A549 (cell line): ENCODE results near the gene CDK19. TPM values are rescaled to one million over a fixed set of nuclear protein-coding genes. Genes with fewer than 3 reads are reported as not detected.

ENCODE experiments used
- ATAC-seq, 2 experiments: fragments of 200-7000 bp in 1 of 2; fragments of >200 bp in 1 of 2; cut with Nextera tagmentation in 1 of 2; cut with Tn5 transposase in 1 of 2; 3 replicates each; pipeline versions ENCODE4 v1.8.0 to v1.9.1; 2018 to 2020; ENCODE audit warnings: mild to moderate bottlenecking in 1 of 2, moderate library complexity in 1 of 2
- CTCF ChIA-PET: fragments of 300-600 bp; sonication (Branson Sonifier 250); formaldehyde crosslinking; extraction: SDS; loops from one replicate; lab custom pipeline; 2021; ENCODE audit warnings: antibody characterized with exemption, inconsistent platforms; lab: Yijun Ruan, JAX
- POLR2A ChIA-PET: fragments of 350-600 bp; formaldehyde crosslinking; extraction: SDS; loops from one replicate; lab custom pipeline; 2021; ENCODE audit warnings: antibody characterized with exemption, inconsistent platforms; lab: Yijun Ruan, JAX
- DNase-seq, 2 experiments: peaks; one replicate each; pipeline versions ENCODE4 v3.0.0 to v3.0.0-alpha.2; 2011 to 2016; ENCODE audit warnings: low read depth in 1 of 2, low spot score in 1 of 2
- FAIRE-seq: peaks from 2 replicates; lab custom pipeline; 2011; peaks lifted over from hg19 to GRCh38; lab: Jason Lieb, UNC
- H3K27ac ChIP-seq, 2 experiments: fragments of >200 bp; sonication (Bioruptor Twin); formaldehyde crosslinking; 3 replicates each; pipeline ENCODE4 v1.5.1; 2016 to 2017
- H3K4me1 ChIP-seq: fragments of >200 bp; sonication (Bioruptor Twin); formaldehyde crosslinking; 3 replicates; pipeline ENCODE4 v1.6.1; 2016
- H3K4me2 ChIP-seq: fragments of >200 bp; sonication (Bioruptor Twin); formaldehyde crosslinking; 3 replicates; pipeline ENCODE4 v1.6.1; 2016
- H3K4me3 ChIP-seq: fragments of >200 bp; sonication (Bioruptor Twin); formaldehyde crosslinking; 3 replicates; pipeline ENCODE4 v1.5.1; 2016
- H3K9me3 ChIP-seq: fragments of >200 bp; sonication (Bioruptor Twin); formaldehyde crosslinking; 3 replicates; pipeline ENCODE4 v1.6.1; 2016
- EHMT2 ChIP-seq: fragments of 200-600 bp; sonication (generic); IDR thresholded peaks from 2 replicates; pipeline ENCODE4 v1.6.1; 2016; ENCODE audit warnings: antibody characterized with exemption, low read depth, mild to moderate bottlenecking, moderate library complexity
- ESRRA ChIP-seq: fragments of 150-350 bp; IDR thresholded peaks from 2 replicates; pipeline ENCODE4 v1.6.1; 2014; ENCODE audit warnings: mild to moderate bottlenecking, low read length, borderline replicate concordance
- FOSL2 ChIP-seq, 2 experiments: fragments of 450-650 bp in 1 of 2; fragments of >200 bp in 1 of 2; sonication (Bioruptor Twin) in 1 of 2; formaldehyde crosslinking; IDR thresholded peaks; 2 replicates each; pipeline versions ENCODE4 v1.5.0 to v1.6.1; 2016 to 2020; ENCODE audit warnings: mild to moderate bottlenecking in 1 of 2, moderate library complexity in 1 of 2
- HMGXB4 ChIP-seq: fragments of 250-450 bp; sonication (Bioruptor Pico); IDR thresholded peaks from 2 replicates; pipeline ENCODE4 v1.5.0; 2021; ENCODE audit warnings: mild to moderate bottlenecking, moderate library complexity, borderline replicate concordance
- HOXB13 ChIP-seq: fragments of 250-450 bp; sonication (Bioruptor Pico); IDR thresholded peaks from 2 replicates; pipeline ENCODE4 v1.5.0; 2020; ENCODE audit warnings: low read depth, mild to moderate bottlenecking, moderate library complexity
- HOXB5 ChIP-seq: fragments of 250-450 bp; sonication (Bioruptor Pico); IDR thresholded peaks from 2 replicates; pipeline ENCODE4 v1.5.0; 2020; ENCODE audit warnings: mild to moderate bottlenecking, moderate library complexity
- KDM5A ChIP-seq: fragments of 200-600 bp; sonication (generic); IDR thresholded peaks from 2 replicates; pipeline ENCODE4 v1.6.1; 2016; ENCODE audit warnings: antibody characterized with exemption, mild to moderate bottlenecking
- NFE2L2 ChIP-seq: fragments of 150-350 bp; conservative IDR thresholded peaks from 2 replicates; pipeline ENCODE4 v1.6.1; 2014; ENCODE audit warnings: low read length
- RAD21 ChIP-seq, 2 experiments: fragments of >200 bp in 1 of 2; sonication (Bioruptor Twin) in 1 of 2; formaldehyde crosslinking in 1 of 2; IDR thresholded peaks in 1 of 2; conservative IDR thresholded peaks in 1 of 2; 2 replicates in 1 of 2; 3 replicates in 1 of 2; pipeline ENCODE4 v1.6.1; 2012 to 2018; ENCODE audit warnings: inconsistent platforms in 1 of 2
- SMC3 ChIP-seq: fragments of >200 bp; sonication (Bioruptor Twin); formaldehyde crosslinking; IDR thresholded peaks from 3 replicates; pipeline ENCODE4 v1.6.1; 2018; ENCODE audit warnings: inconsistent platforms
- ZC3H11A ChIP-seq: fragments of 450-650 bp; IDR thresholded peaks from 2 replicates; pipeline ENCODE4 v1.6.1; 2014; ENCODE audit warnings: antibody characterized with exemption, mild to moderate bottlenecking
- WGBS: methylation state at CpG from one replicate; pipeline ENCODE4 v1.1.6; 2017; ENCODE audit errors: missing lambda C conversion rate; 5-methylcytosine and 5-hydroxymethylcytosine counted together
- polyA plus RNA-seq, 4 experiments: library from polyadenylated mRNA; depleted of rRNA in 3 of 4; stranded (reverse); fragments of >200 nt; fragmentation: RNase III in 1 of 4; extraction: RNeasy Plus Mini Kit Qiagen cat#74134 plus additional on column Dnase treatment in 1 of 4; gene quantifications; 2 replicates in 3 of 4; 3 replicates in 1 of 4; pipeline ENCODE4 v1.2.3, GENCODE V29; 2011 to 2017
- TF ChIP-seq, protein P1 (sequence below): fragments of 450-650 bp; IDR thresholded peaks from 2 replicates; pipeline ENCODE4 v1.6.1; 2014; ENCODE audit warnings: antibody characterized with exemption
- TF ChIP-seq, protein P2 (sequence below): fragments of >200 bp; sonication (Bioruptor Twin); formaldehyde crosslinking; IDR thresholded peaks from 3 replicates; pipeline ENCODE4 v1.5.1; 2016

Gene CDK19
- polyA plus RNA-seq, 2 of the 4 experiments (the other 2 are of a cell fraction): 7.1 to 18.6 TPM

DNA sequence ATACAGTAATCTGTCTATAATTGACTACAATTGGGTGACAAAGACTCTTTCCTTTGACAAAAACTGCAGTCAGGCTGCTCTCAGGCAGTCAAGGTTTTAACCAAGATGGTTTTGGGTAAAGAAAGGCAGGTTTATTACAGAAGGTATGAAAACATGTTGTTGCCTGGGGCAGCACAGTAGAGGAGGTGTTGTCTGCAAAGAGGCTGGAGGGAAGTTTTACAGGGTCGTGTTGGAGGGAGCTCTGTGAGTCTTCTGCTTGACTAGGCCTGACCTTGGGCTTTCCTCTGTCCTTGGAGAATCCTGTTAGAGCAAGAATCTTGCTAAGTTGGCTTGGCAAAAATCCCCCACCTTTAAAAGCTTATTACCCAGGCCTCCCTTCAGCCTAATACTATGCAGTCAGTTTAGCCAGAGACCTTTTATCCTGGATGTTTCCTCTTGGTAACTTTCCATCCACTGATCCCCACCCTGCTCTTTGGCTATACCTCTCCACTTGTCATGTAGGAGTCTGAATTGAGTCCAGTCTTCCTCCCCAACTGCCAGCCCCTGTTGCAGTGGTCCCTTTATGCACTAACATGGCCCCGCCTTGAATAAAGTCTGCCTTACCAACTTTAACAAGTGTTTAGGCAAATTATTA, 195.9 kb downstream of the CDK19 start:
- TF ChIP-seq ZC3H11A: no peak
- CTCF ChIA-PET: interaction anchor here (0.6 to 1.4 kb wide), 6 partner anchors 41 to 379 kb away, joined by 3 to 6 read pairs (median 4); no protein-coding TSS in a partner anchor
- H3K4me3 ChIP-seq: no peak overlapping the region
- WGBS: 71% methylated on average over 2 of the region's 2 CpGs
- no peak for DNase-seq
- H3K4me1 ChIP-seq: 0 out of 3 replicates have a peak, but pooled peaks cover 8% of the 10 kb centered on the region
- POLR2A ChIA-PET: interaction anchor here (0.6 kb wide), 1 partner anchor 22 kb away, joined by 3 read pairs; no protein-coding TSS in a partner anchor
- FAIRE-seq: no peak
- 0 out of 3 replicates have a peak overlapping the region, but pooled peaks have one; percentile 5 for H3K4me2 ChIP-seq
- H3K27ac ChIP-seq: no peak overlapping the region
- no peaks in the 10 kb centered on the region for H3K9me3 ChIP-seq
- ATAC-seq: no peak

- ATAC-seq: peak; percentile 73 to 74; a peak in 4 of 6 replicates
- peak overlapping the region; percentile 5; the same call in 1 of the 3 replicates for H3K4me2 ChIP-seq
Measured at GRCh38 chr6:110618591-110619267, 196.5 kb downstream of the CDK19 start.

GRCh38 chr6:110617057-110617456, 198.2 kb downstream of the CDK19 start:
- H3K4me2 ChIP-seq: no peak overlapping the region
- DNase-seq: no peak
- CTCF ChIA-PET: no interaction called here
- no peak for FAIRE-seq
- POLR2A ChIA-PET: no interaction called here
- ATAC-seq: no peak
- no peak overlapping the region for H3K4me3 ChIP-seq
- 0 out of 3 replicates have a peak, but pooled peaks cover 8% of the 10 kb centered on the region for H3K4me1 ChIP-seq
- no peaks in the 10 kb centered on the region for H3K9me3 ChIP-seq
- no peak overlapping the region for H3K27ac ChIP-seq
- TF ChIP-seq EHMT2: no peak
- TF ChIP-seq, protein P1, sequence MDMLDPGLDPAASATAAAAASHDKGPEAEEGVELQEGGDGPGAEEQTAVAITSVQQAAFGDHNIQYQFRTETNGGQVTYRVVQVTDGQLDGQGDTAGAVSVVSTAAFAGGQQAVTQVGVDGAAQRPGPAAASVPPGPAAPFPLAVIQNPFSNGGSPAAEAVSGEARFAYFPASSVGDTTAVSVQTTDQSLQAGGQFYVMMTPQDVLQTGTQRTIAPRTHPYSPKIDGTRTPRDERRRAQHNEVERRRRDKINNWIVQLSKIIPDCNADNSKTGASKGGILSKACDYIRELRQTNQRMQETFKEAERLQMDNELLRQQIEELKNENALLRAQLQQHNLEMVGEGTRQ: no peak
- TF ChIP-seq NFE2L2: no peak
- TF ChIP-seq HOXB5 (CRISPR knock-in tag): no peak
- TF ChIP-seq KDM5A: no peak
- TF ChIP-seq HOXB13 (CRISPR knock-in tag): no peak
- WGBS: 100% methylated on average over 1 of the region's 1 CpG

More at GRCh38 chr6:110618591-110619267, 196.5 kb downstream of the CDK19 start:
- 52% methylated on average over 3 of the region's 3 CpGs for WGBS
- ChIA-PET POLR2A (no interaction called here), CTCF (interaction anchor here (0.6 to 1.4 kb wide), 10 partner anchors 18 to 380 kb away, joined by 3 to 8 read pairs (median 4); no protein-coding TSS in a partner anchor)
- FAIRE-seq: no peak
- TF ChIP-seq HMGXB4 (CRISPR knock-in tag): no peak
- TF ChIP-seq ESRRA: no peak
- TF ChIP-seq, protein P2, sequence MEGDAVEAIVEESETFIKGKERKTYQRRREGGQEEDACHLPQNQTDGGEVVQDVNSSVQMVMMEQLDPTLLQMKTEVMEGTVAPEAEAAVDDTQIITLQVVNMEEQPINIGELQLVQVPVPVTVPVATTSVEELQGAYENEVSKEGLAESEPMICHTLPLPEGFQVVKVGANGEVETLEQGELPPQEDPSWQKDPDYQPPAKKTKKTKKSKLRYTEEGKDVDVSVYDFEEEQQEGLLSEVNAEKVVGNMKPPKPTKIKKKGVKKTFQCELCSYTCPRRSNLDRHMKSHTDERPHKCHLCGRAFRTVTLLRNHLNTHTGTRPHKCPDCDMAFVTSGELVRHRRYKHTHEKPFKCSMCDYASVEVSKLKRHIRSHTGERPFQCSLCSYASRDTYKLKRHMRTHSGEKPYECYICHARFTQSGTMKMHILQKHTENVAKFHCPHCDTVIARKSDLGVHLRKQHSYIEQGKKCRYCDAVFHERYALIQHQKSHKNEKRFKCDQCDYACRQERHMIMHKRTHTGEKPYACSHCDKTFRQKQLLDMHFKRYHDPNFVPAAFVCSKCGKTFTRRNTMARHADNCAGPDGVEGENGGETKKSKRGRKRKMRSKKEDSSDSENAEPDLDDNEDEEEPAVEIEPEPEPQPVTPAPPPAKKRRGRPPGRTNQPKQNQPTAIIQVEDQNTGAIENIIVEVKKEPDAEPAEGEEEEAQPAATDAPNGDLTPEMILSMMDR: peak; percentile 27; the same call in 2 of the 3 replicates
- no peak for TF ChIP-seq HOXB5 (CRISPR knock-in tag)
- TF ChIP-seq FOSL2 (IDR thresholded peaks at IDR 0.05): no peak
- TF ChIP-seq FOSL2 (CRISPR knock-in tag; IDR thresholded peaks at IDR 0.05): no peak
- TF ChIP-seq RAD21 (conservative IDR thresholded peaks at IDR 0.05 in 1 of 2, IDR thresholded peaks at IDR 0.05 in 1 of 2): peak; percentile 36 to 42; a peak in 4 of 5 replicates
- TF ChIP-seq SMC3: 0 out of 3 replicates have a peak, but pooled peaks have one; percentile 13
- Histone ChIP-seq H3K27ac (no peak overlapping the region), H3K4me3 (no peak overlapping the region), H3K4me1 (0 out of 3 replicates have a peak, but pooled peaks cover 8% of the 10 kb centered on the region), H3K9me3 (no peaks in the 10 kb centered on the region)
- peak in 1 of 2 experiments; percentile 29 for DNase-seq
